GM21447 (cell line): Measurements from ENCODE around the gene WNT8B.

Experiments used
- ATAC-seq: cut with Tn5 transposase; IDR thresholded peaks from one replicate; pipeline ENCODE4 v1.9.1; 2021; ENCODE audit not compliant: unreplicated experiment

The WNT8B gene

GRCh38 chr10:100462709-100463108 is at the start of gene WNT8B:
TSS of gene WNT8B (plus strand) at chr10:100463009. CDS start at chr10:100463169, 160 bp downstream.
- ATAC-seq: no peak

GRCh38 chr10:100413173-100413572 is 49.6 kb upstream of the WNT8B start:
- no peak for ATAC-seq

GRCh38 chr10:100419911-100420449 is 42.8 kb upstream of the WNT8B start:
- no peak for ATAC-seq

GRCh38 chr10:100427374-100427773 is 35.4 kb upstream of the WNT8B start:
- ATAC-seq: no peak

DNA sequence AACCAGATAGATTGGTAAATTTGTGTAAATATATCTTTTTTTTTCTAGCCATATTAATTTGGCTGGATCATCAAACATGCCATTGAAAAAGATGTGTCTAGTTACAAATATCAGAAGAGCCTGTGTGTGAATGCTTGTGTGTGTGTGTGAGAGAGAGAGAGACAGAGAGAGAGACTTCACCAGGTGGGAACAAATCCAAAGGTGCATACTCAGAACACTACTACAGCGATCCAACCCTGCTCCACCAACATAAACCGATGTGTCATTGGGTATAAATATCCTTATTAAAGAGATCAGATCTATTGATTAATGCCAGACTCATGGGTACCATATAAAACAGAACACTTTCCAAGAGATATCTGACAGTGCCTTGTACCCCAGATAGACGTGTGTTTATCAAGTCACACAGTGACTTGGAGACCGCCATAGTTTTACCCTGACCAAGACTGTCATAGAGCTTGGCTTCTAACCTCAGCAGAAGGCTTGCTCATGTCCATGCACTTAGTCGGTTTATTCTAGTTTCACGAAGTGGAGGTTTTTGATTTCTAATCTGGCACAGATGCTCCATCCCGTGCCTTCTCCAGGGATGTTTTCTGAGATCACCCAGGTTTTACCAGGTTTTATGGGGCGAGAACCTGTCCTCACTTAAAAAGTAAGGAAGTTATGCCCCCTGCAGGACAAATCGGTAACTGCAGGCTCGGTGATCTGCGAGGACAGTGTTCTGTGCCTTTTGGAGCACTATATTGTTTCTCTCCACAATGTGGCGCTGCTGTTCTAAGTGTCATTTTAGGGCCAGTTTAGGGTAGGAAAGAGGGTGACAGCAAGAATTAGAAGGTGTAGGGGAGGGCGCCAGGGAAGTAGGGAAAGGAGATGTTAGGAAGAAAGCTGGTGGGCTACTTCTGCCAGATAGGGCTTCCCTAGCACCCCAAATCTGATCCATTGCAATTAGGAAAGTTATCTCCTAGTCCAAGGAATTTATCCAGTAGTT is 29.3 kb upstream of the WNT8B start:
- ATAC-seq: peak; percentile 66

GRCh38 chr10:100436255-100436654 is 26.6 kb upstream of the WNT8B start:
- ATAC-seq: no peak

DNA sequence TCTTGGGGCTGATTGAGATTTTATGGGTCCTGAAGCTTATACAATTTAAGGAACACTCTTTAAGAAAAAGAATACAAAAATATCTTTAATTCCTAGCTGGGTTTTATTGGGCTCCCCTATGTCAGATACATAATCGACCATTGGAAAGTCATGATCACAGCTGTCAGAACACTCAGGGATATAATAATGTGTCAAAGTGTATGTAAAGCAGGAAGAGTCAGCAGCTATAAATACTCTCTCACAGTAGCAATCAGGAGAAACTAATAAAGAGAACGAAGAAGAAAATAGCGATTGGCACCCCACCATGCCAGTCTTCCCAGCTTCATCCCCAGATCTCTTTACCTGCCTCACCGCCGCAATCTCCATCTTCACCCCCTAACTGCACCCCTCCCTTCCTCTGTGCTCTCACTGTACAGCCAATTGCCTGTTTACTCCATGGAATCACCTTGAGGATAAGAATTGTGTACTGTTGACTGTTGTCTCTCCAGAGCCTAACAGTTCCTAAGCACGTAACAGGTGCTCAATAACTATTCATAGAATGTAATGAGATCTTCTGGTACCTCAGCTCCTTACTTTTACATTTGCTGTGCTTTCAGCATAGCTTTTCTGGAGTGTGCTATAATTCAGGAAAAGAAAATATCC is 24.0 kb upstream of the WNT8B start:
- ATAC-seq: no peak

- ATAC-seq: no peak
Observed at GRCh38 chr10:100442548-100442947, 20.3 kb upstream of the WNT8B start.

DNA sequence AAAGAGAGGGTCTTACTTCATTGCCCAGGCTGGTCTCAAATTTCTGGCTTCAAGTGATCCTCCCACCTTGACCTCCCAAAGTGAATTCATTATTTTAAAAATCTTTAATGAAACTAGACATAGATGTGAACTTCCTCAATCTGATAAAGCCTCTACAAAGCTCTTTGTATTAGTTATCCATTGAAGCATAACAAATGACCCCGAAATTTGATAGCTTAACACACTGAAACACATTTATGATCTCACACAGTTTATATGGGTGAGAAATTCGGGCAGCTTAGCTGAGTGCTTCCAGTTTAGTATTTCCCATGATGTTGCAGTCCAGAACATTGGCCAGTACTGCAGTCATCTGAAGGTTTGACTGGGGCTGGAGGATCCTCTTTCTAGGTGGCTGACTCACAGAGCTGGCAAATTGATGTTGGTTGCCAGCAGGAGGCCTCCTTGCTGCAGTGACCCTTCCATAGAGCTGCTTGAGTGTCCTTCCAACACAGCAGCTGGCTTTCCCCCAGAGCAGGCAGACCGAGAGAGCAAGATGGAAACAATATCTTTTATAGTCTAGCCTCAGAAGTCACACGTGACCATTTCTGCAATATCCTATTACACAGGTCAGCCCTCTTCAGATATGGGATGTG is 16.6 kb upstream of the WNT8B start:
- no peak for ATAC-seq

DNA sequence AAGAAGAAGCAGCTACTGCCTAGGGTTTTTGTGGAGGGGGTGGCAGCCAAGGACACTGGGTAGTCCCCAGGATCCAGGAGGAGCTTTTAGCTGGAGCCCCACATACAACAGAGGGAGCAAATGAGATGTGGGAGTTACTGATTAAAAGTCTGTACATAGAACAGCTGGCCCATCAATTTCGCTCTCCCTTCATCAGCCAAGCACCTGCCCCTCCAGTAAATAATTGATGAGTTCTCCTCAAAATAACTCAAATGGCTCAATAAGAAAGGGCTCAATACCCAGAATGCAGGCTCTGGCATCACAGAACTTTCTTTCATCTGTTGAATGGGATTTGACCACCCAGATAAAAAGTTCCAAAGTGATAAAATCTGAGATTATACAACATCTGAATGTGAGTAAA is 15.1 kb upstream of the WNT8B start:
- no peak for ATAC-seq

- ATAC-seq: no peak
Observed at GRCh38 chr10:100448951-100449350, 13.9 kb upstream of the WNT8B start.

DNA sequence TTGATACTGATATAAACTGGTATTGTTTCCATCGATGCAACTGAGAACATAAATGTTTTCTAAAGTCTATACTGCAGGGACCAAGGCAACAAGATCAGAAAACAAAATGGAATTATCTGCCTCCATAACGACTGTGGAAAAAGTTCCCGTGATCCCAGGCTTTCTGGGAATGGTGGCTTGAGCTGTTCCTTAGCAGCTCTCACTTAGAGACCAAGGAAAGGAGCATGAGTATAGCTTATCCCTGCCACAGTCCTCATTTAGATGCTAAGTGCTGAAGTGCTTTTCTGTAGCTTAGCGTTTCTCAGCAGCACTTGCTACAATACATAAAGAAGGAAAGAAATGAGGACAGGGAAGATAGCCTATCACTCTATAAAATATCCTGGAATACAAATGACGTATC is 5.5 kb downstream of the WNT8B start:
- no peak for ATAC-seq

DNA sequence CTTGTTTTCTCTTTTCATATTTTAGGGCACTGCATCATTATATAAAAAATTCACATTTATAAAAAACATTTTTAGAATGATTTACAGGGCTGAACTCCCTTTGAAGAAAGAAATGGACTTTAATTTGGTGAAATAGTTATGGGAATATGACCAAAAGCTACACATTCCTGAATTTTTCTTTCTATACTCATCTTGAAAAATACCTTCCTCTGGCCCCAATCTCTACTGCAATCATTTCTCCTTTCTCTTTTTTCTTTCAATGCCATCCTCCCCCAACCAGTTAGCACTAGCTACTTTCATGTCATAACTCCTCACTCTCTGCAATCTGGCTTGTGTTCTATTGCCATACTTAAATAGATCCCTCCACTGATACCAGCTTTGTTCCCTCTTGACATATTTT is 6.2 kb downstream of the WNT8B start:
- no peak for ATAC-seq

- no peak for ATAC-seq
Observed at GRCh38 chr10:100469756-100470155, 6.9 kb downstream of the WNT8B start.

DNA sequence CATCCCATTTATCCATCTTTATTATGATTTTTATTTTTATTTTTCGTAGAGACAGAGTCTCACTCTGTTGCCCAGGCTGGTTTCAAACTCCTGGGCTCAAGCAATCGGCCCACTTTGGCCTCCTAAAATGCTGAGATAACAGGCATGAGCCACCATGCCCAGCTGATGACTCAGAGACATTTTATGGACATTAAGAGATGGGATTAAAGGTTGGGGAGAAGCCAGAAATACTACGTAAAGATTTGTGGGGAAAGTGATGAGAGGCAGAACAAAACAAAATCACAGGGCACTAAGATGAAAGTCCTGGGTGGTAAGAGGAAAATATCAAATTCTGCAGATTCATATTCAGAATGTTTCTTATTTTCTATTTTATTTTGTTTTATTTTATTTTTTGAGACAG is 7.6 kb downstream of the WNT8B start:
- ATAC-seq: no peak

- ATAC-seq: no peak
Observed at GRCh38 chr10:100477970-100478369, 15.2 kb downstream of the WNT8B start.

GRCh38 chr10:100479037-100479436 is 16.2 kb downstream of the WNT8B start:
- ATAC-seq: no peak

DNA sequence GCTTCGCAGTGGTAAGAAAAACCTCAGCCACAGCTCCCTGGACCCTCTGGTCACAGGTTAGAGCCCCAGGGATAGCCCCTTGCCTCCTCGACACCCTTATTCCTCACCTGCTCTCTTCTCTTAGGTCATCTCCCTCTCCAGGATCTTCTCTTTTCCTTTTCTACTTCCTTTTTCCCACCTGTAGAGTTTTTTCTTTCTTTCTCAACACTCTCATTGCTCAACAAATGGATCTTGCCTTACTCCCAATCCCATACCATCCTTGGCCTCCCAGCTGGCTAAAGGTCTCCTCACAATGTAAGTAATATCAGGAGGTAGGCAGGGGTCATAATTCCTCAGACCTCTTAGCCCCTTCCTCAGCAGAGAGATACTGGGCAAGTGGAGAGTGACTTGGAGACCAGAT is 17.2 kb downstream of the WNT8B start:
- no peak for ATAC-seq

DNA sequence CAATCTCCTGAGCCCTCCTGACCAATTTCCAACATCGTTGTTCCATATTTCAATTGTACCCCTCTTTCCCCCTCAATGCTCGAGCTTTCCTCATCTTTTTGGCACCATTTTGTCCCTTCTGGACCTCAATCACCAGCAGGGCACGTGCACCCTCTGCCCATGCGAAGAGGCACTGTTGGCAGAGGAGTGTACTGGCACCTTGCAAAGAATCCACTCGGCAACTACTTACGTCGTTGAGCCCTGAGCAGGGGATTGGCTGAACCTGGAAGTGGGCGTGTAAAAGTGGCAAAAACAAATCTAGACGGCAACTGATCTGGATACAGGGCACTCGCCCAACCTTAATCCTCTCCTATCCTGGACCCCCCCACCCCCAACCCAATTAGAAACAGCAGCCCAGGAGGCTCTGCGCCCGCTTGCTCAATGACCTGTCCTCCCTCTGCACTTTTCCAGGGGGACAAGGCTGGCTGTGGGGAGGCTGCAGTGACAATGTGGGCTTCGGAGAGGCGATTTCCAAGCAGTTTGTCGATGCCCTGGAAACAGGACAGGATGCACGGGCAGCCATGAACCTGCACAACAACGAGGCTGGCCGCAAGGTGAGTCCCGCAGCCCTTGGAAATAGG is 18.8 kb downstream of the WNT8B start:
- peak; percentile 98 for ATAC-seq

DNA sequence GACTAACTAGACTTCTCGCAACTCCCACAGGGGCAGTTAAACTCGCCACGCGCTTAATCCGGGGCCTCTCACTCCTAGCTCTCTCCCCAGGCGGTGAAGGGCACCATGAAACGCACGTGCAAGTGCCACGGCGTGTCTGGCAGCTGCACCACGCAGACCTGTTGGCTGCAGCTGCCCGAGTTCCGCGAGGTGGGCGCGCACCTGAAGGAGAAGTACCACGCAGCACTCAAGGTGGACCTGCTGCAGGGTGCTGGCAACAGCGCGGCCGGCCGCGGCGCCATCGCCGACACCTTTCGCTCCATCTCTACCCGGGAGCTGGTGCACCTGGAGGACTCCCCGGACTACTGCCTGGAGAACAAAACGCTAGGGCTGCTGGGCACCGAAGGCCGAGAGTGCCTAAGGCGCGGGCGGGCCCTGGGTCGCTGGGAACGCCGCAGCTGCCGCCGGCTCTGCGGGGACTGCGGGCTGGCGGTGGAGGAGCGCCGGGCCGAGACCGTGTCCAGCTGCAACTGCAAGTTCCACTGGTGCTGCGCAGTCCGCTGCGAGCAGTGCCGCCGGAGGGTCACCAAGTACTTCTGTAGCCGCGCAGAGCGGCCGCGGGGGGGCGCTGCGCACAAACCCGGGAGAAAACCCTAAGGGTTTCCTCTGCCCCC is 19.5 kb downstream of the WNT8B start:
- peak; percentile 42 for ATAC-seq

DNA sequence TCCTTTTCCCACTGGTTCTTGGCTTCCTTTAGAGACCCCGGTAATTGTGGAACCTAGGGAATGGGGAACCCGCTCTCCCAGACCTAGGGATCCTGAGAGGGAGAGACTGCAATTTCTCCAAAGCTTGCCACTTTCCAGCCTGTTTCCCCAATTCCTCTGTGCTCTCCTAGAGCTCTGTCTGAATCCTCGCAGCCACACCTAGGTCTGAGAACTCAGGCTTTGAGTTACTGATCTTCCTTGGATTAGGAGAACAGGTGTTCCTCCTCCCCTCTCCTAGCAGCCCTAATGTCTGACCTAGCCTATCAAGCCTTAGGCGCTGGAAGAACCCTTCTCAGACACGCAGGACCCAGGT is 20.0 kb downstream of the WNT8B start:
- no peak for ATAC-seq
